Measurements from ENCODE around the gene OLFM2.

The OLFM2 gene

DNA sequence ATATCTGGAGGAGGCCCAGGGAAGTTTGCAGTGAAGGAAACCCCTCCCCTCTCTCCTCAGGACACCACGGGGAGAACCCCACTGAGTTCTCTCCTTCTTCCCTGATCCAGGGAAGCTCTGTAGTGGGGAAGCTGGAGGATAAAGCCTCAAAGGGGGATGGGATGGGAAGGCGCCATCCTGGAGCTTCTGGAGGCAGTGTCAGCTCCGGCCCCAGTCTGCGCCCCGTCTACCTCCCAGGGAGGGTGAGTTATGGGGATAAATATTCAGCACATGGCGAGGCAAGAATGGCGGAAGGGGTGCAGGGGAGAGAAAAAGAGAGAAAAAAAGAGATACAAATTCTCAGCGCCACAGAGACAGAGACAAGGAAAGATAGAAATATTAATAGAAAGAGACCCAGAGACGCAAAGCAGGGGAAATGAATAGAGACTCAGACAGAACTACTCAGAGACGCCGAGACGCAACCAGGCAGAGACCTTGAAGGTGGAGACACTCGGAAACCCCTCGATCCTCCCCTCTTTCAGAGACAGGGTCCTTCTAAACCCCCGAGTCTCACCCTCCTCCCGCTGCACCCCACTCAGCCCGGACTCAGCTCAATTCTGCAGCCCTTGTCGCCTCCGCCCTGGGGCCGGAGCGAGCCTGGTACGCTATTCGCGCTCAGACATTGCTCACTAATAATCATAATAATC lies 23.6 kb downstream of the OLFM2 start:
- in situ Hi-C loops (cut with MboI; ENCODE audit: low sequenced_read_pairs) = no loop called here

DNA sequence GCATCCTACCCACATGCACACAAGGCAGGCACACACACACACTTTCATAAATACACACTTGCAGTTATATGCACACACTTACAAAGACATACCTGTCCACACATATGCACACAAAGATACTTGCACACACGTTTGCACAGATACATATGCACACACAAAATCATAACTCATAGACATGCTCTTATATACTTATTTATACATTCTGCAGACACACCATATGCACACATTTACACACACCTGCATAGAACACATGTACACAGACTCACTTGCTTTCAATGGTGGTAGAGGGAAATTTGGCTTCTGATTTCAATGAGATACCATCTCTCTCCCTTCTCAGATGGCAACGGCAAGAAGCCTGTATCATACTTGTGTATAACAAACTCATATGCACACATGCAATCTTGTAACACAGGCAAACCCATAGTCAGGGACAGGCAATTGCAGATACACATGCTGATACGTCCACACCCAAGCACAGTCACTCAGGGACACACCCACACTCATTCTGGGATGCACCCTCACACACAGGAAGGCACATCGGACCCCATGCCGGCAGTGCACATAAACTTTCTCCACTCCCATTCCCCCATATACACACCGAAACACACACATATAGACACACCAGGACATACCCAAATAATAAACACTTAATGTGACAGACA lies 24.7 kb downstream of the OLFM2 start:
- in situ Hi-C loops (cut with MboI; ENCODE audit: low sequenced_read_pairs) = no loop called here

DNA sequence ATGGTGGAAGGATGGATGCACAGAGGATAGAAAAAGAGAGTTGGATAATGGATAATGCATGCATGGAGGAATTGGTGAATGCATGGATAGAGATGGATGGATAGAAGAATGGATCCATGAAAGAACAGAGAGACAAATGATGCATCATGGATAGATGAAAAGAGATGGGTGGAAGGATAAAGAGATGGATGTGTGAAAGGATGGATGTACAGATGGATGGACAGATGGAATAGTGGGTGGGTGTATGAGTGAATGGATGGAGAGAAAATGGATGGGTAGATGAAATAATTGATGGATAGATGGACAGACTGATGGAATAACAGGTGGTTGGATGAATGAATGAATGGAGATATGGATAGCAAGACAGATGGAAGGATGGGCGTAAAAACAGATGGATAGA lies 25.7 kb downstream of the OLFM2 start:
- in situ Hi-C loops (cut with MboI; ENCODE audit: low sequenced_read_pairs) = no loop called here

DNA sequence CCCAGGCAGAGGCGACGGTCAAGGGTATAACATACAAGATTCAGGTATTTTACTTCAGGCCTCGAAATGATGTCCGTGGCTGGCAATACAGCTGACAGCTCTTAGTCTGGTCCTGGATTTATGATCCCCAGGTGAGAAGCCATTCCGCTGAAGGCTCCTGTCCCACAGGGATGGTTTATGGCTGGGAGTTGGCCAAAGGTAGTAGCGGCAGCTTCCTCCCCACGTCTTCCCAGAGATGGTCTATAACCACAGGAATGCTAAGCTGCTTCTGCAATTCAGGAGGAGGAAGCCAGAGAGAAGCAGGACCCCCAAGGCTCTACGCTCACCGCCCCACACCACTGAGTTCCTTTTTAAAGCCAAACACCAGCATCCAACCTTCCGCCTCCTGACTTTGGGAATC lies 27.1 kb downstream of the OLFM2 start:
- in situ Hi-C loops (cut with MboI; ENCODE audit: low sequenced_read_pairs) = no loop called here

DNA sequence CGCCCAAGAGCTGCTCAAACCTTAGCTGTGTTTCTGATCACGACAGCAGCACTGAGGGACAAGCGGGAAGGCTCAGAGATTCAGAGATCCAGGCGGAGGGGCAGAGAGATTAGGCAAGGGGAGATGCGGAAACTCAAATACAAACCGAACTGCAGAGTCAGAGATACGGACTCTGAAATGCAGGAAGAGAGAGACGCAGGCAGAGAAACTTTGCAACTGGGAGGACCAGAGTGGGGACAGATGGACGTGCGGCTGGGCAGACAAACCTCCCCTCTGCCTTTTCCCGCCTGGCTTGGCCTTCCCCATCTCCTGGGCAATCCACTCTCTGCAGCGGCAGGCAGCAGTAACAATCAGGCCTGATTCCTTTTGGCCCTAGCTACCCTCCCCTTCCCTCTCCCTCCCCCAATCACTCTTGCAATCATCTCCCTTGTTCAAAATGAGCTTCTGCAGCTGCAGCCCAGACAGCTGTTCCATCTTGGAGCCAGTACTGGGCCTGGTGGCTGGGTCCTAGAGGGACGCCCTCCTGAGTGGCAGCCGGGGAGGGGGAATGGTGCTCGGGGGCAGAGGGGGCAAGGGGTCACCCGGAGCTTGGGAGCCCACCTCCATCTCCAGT lies 29.7 kb downstream of the OLFM2 start:
- in situ Hi-C loops (cut with MboI; ENCODE audit: low sequenced_read_pairs) = no loop called here

DNA sequence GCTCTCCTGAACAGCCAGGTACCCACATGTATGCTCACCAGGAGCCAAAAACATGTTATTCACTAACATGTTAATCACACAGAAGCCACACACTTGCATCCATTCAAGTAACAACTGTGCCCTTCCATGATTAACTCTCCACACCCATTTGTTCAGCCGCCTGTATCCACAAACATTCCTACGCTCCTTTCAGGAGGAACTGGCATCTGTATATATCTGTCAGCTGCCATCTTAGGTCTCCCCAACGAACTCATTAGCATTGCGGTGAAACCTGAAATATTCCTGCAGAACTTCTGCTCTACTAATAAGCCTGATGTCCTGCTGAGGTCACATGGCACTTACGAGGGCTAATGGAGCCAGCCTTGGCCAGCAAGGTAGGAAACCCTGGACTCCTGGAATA lies 33.0 kb downstream of the OLFM2 start:
- in situ Hi-C loops (cut with MboI; ENCODE audit: low sequenced_read_pairs) = no loop called here

DNA sequence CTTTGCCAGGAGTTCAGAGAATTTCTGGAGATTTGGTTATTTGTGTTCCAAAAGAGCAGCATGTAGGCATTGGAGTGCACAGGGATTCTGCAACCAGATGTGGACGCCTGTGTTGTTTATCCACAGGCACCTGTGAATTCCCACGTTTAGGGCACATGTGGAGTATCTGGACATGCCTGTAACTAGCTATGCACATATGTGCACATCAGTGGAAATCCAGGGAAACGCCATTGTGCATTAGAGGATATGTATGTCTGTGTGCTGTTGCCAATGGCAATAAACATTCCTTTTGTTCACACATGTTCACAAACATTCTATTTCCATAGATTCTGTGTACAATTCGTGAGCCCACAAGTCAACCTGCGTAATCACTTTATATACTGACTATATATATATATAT lies 34.7 kb downstream of the OLFM2 start:
- in situ Hi-C loops (cut with MboI; ENCODE audit: low sequenced_read_pairs) = no loop called here

DNA sequence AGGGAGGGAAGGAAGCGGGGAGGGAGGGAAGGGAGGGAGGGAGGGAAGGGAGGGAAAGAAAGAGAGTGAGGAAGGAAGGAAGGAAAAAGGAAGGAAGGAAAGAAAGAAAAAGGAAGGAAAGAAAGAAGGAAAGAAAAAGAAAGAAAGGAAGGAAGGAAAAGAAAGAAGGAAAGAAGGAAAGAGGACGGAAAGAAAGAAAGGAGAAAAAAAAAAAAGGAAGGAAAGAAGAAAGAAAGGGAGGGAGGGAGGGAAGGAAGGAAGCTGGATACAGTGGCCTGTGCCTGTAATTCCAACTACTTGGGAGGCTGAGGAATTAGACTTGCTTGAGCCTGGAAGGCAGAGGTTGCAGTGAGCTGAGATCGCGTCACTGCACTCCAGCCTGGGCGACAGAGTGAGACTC lies 35.3 kb downstream of the OLFM2 start:
- in situ Hi-C loops (cut with MboI; ENCODE audit: low sequenced_read_pairs) = no loop called here

DNA sequence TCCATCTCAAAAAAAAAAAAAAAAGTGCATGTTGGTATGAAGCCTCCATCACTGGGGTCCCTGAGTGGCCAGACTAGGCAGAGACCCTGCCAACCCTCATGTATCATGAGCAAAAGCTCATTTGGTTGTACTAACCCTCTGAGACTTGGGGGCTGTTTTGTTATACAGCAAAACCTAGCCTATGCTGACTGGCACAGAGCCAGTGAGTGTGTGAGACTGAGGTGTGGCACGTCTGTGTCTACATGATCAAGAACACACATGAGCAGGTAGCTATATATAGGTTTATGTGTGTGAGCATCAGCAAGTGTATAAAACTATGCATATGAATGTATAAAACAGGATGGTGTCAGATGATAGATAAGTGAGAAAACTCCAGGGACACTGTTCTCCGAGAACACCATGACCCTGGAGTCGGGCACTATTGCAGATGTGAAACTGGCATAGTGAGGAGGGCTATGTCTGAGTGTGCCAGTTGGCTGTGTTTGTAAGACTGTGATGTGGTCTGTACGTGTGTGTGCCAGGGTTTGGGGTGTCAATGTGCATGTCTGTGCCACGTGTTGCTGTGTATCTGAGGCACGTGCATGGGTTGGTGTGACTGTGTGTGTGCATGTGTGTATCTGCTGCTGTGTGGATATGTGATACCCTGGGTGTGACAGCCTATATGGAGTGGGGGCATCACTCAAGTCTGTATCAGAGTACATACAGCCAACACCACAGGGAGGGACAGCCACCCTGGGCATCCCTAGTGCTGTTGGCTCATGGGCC lies 44.5 kb downstream of the OLFM2 start:
- in situ Hi-C loops (cut with MboI; ENCODE audit: low sequenced_read_pairs) = no loop called here

DNA sequence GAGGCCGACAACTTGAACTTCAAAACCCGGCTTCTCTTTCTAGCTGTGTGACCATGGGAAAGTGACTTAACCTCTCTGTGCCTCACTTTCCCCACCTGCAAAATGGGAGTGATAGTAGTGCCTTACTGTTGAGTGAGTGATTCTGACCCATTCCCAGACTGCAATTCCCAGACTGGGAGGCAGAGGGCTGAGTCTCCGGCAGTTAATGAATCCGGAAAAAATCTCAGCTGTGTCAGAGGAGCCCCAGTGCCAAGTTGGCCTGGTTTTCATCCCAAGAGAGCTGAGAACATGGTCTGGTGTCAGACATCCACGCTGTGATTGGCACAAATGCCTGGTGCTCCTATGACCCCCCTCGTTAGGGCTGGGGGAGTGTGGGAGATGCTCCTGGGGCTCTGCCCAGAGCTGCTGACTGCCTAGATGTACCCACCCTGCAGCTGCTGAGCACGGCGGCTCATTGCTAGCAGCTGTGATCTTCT lies 51.2 kb downstream of the OLFM2 start:
- in situ Hi-C loops (cut with MboI; ENCODE audit: low sequenced_read_pairs) = no loop called here

DNA sequence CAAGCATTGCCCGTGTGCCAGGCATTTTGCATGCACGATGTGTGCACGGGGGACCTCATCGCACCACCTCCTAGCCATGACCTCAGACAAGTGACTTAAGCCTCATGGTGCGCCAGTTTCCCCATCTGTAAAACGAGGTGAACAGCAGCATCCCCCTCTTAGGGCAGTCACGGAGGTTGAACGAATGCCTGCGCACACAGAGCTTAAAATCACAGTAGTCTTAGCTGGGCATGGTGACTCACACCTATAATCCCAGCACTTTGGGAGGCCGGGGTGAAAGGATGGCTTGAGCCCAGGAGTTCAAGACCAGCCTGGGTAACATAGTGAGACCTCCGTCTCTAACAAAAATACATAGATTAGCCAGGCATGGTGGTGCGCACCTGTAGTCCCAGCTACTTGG lies 52.6 kb downstream of the OLFM2 start:
- in situ Hi-C loops (cut with MboI; ENCODE audit: low sequenced_read_pairs) = no loop called here

DNA sequence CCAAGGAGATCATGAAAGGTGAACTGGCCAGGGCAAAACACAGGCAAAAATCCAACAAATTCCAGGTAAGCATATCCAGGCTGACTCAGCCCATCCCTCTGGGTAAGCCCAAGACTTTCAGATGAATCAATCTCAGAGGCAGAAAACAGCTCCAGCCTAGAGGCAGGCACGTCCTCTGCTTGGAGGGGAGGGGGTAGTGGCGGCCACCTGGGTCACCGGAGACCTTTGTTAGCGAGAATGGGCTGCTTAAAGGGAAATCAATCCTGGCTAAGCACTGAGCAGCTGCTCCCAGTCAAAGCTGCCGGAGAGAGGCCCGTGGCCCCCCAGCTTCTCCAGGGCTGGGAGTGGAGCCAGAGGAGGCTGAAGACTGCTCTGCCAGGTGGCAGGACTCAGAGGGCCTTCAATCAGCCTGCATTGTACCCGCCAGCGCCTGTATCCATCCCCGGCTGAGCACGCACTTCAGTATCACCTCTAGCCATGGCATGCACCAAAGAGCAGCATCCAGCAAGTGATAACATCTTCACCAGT lies 53.0 kb downstream of the OLFM2 start:
- in situ Hi-C loops (cut with MboI; ENCODE audit: low sequenced_read_pairs) = no loop called here

DNA sequence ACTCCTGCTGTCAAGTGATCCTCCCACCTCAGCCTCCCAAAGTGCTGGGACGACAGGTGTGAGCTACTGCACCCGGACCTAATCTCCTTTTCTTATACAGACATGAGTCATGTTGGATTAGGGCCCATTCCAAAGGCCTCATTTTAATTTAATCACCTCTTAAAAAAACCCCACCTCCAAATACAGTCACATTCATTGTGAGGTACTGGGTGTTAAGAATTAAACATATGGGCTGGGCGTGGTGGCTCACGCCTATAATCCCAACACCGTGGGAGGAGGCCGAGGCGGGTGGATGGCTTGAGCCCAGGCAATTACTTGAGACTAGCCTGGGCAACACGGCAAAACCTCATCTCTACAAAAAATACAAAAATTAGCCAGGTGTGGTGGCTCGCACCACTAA lies 54.6 kb downstream of the OLFM2 start:
- in situ Hi-C loops (cut with MboI; ENCODE audit: low sequenced_read_pairs) = no loop called here

DNA sequence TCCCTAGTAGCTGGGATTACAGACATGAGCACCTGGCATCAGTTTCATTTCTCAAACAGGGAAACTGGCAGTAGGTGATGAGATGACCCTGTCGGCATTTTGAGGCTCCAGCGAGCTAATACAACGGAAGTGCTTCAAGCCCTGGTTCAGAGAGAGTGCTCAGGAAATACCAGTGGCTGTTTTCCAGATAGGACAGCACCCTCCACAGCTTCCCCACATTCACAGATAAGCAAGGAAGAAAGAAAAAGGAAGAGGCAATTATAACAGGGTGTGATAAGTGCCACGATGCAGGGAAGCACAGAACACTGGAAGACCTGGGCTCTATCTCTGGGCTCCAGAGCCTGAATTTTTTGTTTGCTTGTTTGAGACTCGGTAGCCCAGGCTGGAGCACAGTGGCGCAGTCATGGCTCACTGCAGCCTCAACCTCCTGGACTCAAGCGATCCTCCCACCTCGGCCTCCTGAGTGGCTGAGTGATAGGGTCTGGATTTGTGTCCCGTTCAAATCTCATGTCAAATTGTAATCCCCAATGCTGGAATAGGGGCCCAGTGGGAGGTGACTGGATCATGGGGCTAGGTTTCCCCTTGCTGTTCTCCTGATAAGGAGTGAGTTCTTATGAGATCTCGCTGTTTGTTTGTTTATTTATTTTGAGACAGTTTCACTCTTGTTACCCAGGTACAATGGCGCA lies 57.7 kb downstream of the OLFM2 start:
- in situ Hi-C loops (cut with MboI; ENCODE audit: low sequenced_read_pairs) = no loop called here

DNA sequence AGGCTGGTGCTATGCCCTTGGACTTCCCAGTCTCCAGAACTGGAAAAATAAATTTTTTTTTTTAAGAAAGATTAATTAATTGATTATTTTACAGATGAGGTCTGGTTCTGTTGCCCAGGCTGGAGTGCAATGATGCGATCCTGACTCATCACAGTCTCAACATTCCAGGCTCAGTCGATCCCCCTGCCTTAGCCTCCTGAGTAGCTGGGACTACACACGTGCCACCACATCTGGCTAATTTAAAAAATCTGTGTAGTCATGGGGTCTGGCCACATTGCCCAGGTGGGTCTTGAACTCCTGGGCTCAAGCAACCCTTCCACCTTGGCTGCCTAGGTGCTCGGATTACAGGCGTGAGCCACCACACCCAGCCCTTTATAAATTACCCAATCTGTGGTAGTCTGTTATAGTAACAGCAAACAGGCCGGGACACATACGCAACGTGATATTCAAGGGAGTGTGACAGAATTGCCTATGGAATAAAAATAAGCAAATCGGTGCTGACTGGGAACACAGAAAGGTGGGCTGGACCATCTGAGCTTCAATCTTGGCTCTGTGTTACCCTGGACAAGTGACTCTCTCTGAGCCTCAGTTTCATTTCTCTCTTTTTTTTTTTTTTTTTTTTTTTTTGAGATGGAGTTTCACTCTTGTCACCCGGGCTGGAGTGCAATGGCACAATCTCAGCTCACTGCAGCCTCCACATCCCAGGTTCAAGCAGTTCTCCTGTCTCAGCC lies 58.4 kb downstream of the OLFM2 start:
- in situ Hi-C loops (cut with MboI; ENCODE audit: low sequenced_read_pairs) = no loop called here

DNA sequence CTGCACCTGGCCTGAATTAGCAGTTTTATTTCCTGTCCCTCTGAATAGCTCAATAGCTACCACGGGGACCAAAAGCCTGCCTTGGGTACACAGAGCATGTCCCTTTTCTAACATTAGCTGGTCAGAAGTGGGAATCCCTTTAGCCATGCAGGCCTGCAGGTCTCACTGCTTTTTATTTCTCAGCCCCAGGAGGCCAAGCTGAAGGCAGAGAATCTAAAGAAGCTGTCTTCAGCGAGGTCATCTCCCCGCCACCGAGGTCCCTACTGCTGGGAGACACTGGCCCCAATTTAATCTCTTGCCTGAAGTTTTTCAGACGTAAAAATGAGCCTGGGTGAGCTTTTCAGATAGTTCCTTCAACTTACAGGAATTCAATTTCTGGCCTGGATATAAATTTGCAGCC lies 60.5 kb downstream of the OLFM2 start:
- in situ Hi-C loops (cut with MboI; ENCODE audit: low sequenced_read_pairs) = no loop called here

DNA sequence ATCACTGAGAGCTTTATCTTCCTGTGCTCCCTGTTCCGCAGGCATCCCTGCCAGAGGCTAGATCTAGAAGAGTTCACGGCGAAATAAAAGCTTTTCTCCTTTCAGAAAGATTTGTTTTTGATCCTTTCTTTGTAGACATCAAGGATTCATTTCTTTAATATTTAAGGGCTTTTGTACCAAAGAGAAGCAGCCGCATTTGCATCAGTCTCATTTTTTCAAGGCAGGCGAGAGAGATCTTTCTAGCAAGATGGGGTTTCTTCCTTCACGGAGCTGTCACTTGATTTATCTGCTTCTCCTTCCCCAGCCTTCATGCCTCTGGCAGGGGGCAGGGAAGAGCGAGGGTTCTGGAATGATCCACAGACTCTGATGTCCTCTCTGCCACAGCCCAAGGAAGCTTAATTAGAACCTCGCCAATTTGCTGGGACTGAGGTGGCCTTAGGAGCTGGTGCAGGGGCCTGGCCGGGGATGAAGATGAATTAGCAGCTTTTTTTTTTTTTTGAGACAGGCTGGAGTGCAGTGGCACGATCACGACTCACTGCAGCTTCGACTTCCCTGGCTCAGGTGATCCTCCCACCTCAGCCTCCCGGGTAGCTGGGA lies 61.2 kb downstream of the OLFM2 start:
- in situ Hi-C loops (cut with MboI; ENCODE audit: low sequenced_read_pairs) = no loop called here

DNA sequence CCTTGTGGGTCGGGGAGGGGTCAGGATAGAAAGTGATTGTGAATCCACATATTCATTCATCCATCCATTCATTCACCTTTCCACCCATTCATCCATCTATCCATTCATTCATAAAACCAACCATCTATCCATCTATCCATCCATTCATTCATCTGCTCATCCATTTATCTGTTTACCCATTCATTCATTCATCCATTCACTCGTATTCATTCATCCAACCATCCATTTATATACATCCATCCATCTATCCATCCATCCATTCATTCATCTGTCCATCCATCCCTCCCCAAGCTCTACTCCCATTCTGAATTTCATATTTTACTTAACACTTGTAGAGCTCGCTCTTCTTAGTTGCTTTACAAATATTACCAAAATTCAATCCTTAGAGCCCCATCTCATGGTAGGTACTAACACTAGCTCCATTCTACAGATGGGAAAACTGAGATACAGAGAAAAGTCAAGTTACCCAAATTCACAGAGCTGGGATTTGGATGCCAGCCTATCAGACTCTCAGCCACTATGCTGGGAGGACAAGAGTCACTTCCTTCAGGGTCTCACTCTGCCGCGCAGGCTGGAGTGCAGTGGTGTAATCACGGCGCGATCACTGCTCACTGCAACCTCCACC lies 63.6 kb downstream of the OLFM2 start:
- in situ Hi-C loops (cut with MboI; ENCODE audit: low sequenced_read_pairs) = no loop called here

DNA sequence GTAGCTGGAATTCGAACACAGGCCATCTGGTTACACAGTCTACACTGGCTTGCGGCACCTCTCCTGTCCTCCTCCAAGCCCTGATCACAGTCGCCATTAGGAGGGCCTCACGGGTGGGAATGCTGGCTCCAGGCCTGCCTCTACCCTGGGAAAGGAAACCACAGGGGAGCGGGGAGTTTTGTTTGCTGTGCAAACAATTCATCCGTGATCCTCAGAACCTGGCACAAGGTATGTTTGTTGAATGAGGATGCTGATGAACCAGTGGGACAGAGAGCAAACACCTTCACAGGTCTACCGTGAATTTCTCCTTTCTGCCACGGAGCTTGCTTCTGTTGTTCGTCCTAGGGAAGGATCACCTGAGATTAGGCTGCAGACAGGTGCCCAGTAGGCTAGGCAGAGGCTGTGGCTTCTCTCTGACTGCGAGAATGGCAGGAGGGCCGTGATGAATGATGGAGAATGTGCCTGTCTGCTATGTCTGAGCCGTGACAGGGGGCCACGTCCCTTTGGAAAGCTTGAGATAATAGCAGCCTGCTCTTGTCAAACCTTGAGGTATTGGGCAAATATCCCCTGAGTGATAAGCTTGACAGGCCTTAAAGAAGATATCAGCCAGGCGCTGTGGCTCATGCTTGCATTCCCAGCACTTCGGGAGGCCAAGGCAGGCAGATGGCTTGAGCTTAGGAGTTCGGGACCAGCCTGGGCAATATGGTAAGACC lies 64.5 kb downstream of the OLFM2 start:
- in situ Hi-C loops (cut with MboI; ENCODE audit: low sequenced_read_pairs) = no loop called here

Data from HL-60/S4 treated with retinoic acid at 250 ng/mL for 4 days and 3 days (cell line).